CD4-positive, CD25-positive, alpha-beta regulatory T cell (primary cell): ENCODE results near the gene FARP1. TPM values are rescaled to one million over a fixed set of nuclear protein-coding genes. Genes with fewer than 3 reads are reported as not detected.

Experiments used
- ATAC-seq, 2 donors: fragments of 150-1000 bp; cut with Tn5 transposase; one replicate each; pipeline ENCODE4 v1.10.0; 2021; ENCODE audit warnings: low read depth in 2 of 2, moderate number of reproducible peaks in 2 of 2, moderate library complexity in 1 of 2
- DNase-seq, 3 donors: peaks; one replicate each; pipeline versions ENCODE4 v3.0.0 to v3.0.0-alpha.2; 2012 to 2022; ENCODE audit warnings: mixed read lengths in 1 of 3
- H3K27ac ChIP-seq: one replicate; pipeline ENCODE4 v1.7.0; 2013; ENCODE audit warnings: mild to moderate bottlenecking, low read length; ENCODE audit not compliant: insufficient read depth, poor library complexity, severe bottlenecking
- H3K27me3 ChIP-seq: one replicate; pipeline ENCODE4 v1.7.0; 2013; ENCODE audit warnings: low read length; ENCODE audit not compliant: control insufficient read depth, insufficient read depth
- H3K36me3 ChIP-seq: one replicate; pipeline ENCODE4 v1.7.0; 2013; ENCODE audit warnings: mild to moderate bottlenecking, low read length, moderate library complexity; ENCODE audit not compliant: control insufficient read depth, insufficient read depth
- H3K4me1 ChIP-seq: 2 replicates; pipeline ENCODE4 v1.7.0; 2013; ENCODE audit warnings: mild to moderate bottlenecking, low read length; ENCODE audit not compliant: insufficient read depth, control insufficient read depth, poor library complexity, severe bottlenecking
- H3K4me3 ChIP-seq: one replicate; pipeline ENCODE4 v1.7.0; 2013; ENCODE audit warnings: low read depth, mild to moderate bottlenecking, low read length, moderate library complexity
- H3K9me3 ChIP-seq, 2 experiments: 1 replicate in 1 of 2; 2 replicates in 1 of 2; pipeline ENCODE4 v1.7.0; 2013; ENCODE audit warnings: low read length in 2 of 2, mild to moderate bottlenecking in 1 of 2, moderate library complexity in 1 of 2; ENCODE audit not compliant: control insufficient read depth in 2 of 2
- H3K27ac Mint-ChIP-seq, 3 donors: one replicate each; pipeline ENCODE4 v1.8.0; 2020 to 2022; ENCODE audit warnings: mild to moderate bottlenecking in 3 of 3, mixed read lengths in 3 of 3, moderate library complexity in 2 of 3
- H3K27me3 Mint-ChIP-seq: one replicate; pipeline ENCODE4 v1.8.0; 2022; ENCODE audit warnings: mild to moderate bottlenecking, mixed read lengths
- H3K36me3 Mint-ChIP-seq: one replicate; pipeline ENCODE4 v1.8.0; 2020; ENCODE audit warnings: mixed read lengths
- H3K4me1 Mint-ChIP-seq, 4 donors: one replicate each; pipeline ENCODE4 v1.8.0; 2020 to 2022; ENCODE audit warnings: mixed read lengths in 4 of 4, mild to moderate bottlenecking in 1 of 4
- H3K4me3 Mint-ChIP-seq, 4 donors: one replicate each; pipeline ENCODE4 v1.8.0; 2020 to 2022; ENCODE audit warnings: mild to moderate bottlenecking in 4 of 4, mixed read lengths in 4 of 4, moderate library complexity in 3 of 4
- H3K9me3 Mint-ChIP-seq, 7 donors: one replicate each; pipeline ENCODE4 v1.8.0; 2020 to 2022; ENCODE audit warnings: mixed read lengths in 7 of 7, mild to moderate bottlenecking in 3 of 7, moderate library complexity in 2 of 7
- polyA plus RNA-seq, 4 donors: library from polyadenylated mRNA; unstranded; fragments of 300-500 nt; fragmentation: Illumina TruSeq; gene quantifications; one replicate each; pipeline ENCODE4 v1.2.3, GENCODE V29; 2021
- total RNA-seq: library from RNA; stranded (reverse); gene quantifications from one replicate; pipeline ENCODE4 v1.2.3, GENCODE V29; 2022

The FARP1 gene
- total and polyA plus RNA-seq, 5 donors from 2014 or later, result 0.25 to 0.79 (median 0.46) TPM

- Histone ChIP-seq H3K4me3 (no peak overlapping the region), H3K27ac (no peak overlapping the region), H3K4me1 (no peaks in the 10 kb centered on the region), H3K27me3 (no peaks in the 10 kb centered on the region), H3K9me3 (no peaks in the 10 kb centered on the region), H3K36me3 (no peaks in the 10 kb centered on the region)
- ATAC-seq (no peak), DNase-seq (no peak)
- Mint-ChIP-seq H3K9me3 (no peaks in the 10 kb centered on the region), H3K27ac (no peak overlapping the region), H3K4me3 (no peak overlapping the region), H3K4me1 (no peaks in the 10 kb centered on the region), H3K36me3 (no peaks in the 10 kb centered on the region), H3K27me3 (peaks cover 4% of the 10 kb centered on the region)
Measured at GRCh38 chr13:98236197-98236596, 93.3 kb downstream of the FARP1 start.

GRCh38 chr13:98237331-98237730, 94.4 kb downstream of the FARP1 start:
- H3K4me3 Mint-ChIP-seq, result no peak overlapping the region
- no peak overlapping the region for H3K27ac ChIP-seq
- no peak overlapping the region for H3K4me3 ChIP-seq
- no peaks in the 10 kb centered on the region for H3K4me1 ChIP-seq
- H3K9me3 ChIP-seq, result no peaks in the 10 kb centered on the region
- H3K27me3 Mint-ChIP-seq, result peaks cover 4% of the 10 kb centered on the region
- no peaks in the 10 kb centered on the region for H3K9me3 Mint-ChIP-seq
- no peak for ATAC-seq
- no peaks in the 10 kb centered on the region for H3K4me1 Mint-ChIP-seq
- no peaks in the 10 kb centered on the region for H3K27me3 ChIP-seq
- no peaks in the 10 kb centered on the region for H3K36me3 Mint-ChIP-seq
- DNase-seq, result no peak
- no peak overlapping the region for H3K27ac Mint-ChIP-seq
- no peaks in the 10 kb centered on the region for H3K36me3 ChIP-seq

- peaks cover 4% of the 10 kb centered on the region for H3K27me3 Mint-ChIP-seq
- ATAC-seq (no peak), DNase-seq (no peak)
- no peaks in the 10 kb centered on the region for H3K36me3 Mint-ChIP-seq
- Histone ChIP-seq H3K27ac (no peak overlapping the region), H3K4me1 (no peaks in the 10 kb centered on the region), H3K36me3 (no peaks in the 10 kb centered on the region), H3K27me3 (no peaks in the 10 kb centered on the region), H3K4me3 (no peak overlapping the region), H3K9me3 (no peaks in the 10 kb centered on the region)
- peak overlapping the region in 1 of 3 donors; percentile 47 for H3K27ac Mint-ChIP-seq
- H3K4me3 Mint-ChIP-seq, result no peak overlapping the region
- H3K9me3 Mint-ChIP-seq, result no peaks in the 10 kb centered on the region
- H3K4me1 Mint-ChIP-seq, result no peaks in the 10 kb centered on the region
Measured at GRCh38 chr13:98239162-98240076, 96.5 kb downstream of the FARP1 start.

- ATAC-seq, result no peak
- Histone ChIP-seq H3K9me3 (no peaks in the 10 kb centered on the region), H3K36me3 (no peaks in the 10 kb centered on the region), H3K27me3 (no peaks in the 10 kb centered on the region), H3K4me3 (no peak overlapping the region), H3K4me1 (no peaks in the 10 kb centered on the region), H3K27ac (no peak overlapping the region)
- Mint-ChIP-seq H3K27ac (no peak overlapping the region), H3K36me3 (no peaks in the 10 kb centered on the region), H3K4me3 (no peak overlapping the region), H3K4me1 (no peaks in the 10 kb centered on the region), H3K9me3 (no peaks in the 10 kb centered on the region), H3K27me3 (peaks cover 2% of the 10 kb centered on the region)
- no peak for DNase-seq
Measured at GRCh38 chr13:98240135-98240534, 97.2 kb downstream of the FARP1 start.

- no peaks in the 10 kb centered on the region for H3K4me1 ChIP-seq
- Mint-ChIP-seq H3K4me3 (no peak overlapping the region), H3K27ac (no peak overlapping the region), H3K36me3 (no peaks in the 10 kb centered on the region), H3K9me3 (no peaks in the 10 kb centered on the region), H3K27me3 (no peaks in the 10 kb centered on the region), H3K4me1 (no peaks in the 10 kb centered on the region)
- DNase-seq (no peak), ATAC-seq (no peak)
- no peak overlapping the region for H3K4me3 ChIP-seq
- no peaks in the 10 kb centered on the region for H3K27me3 ChIP-seq
- H3K36me3 ChIP-seq, result no peaks in the 10 kb centered on the region
- H3K9me3 ChIP-seq, result no peaks in the 10 kb centered on the region
- H3K27ac ChIP-seq, result no peak overlapping the region
Measured at GRCh38 chr13:98240974-98241373, 98.1 kb downstream of the FARP1 start.

- no peak overlapping the region for H3K4me3 ChIP-seq
- no peak overlapping the region for H3K27ac ChIP-seq
- Mint-ChIP-seq H3K4me3 (no peak overlapping the region), H3K27ac (no peak overlapping the region), H3K4me1 (no peaks in the 10 kb centered on the region), H3K27me3 (no peaks in the 10 kb centered on the region), H3K36me3 (no peaks in the 10 kb centered on the region), H3K9me3 (no peaks in the 10 kb centered on the region)
- no peaks in the 10 kb centered on the region for H3K27me3 ChIP-seq
- DNase-seq, result no peak
- H3K36me3 ChIP-seq, result no peaks in the 10 kb centered on the region
- H3K9me3 ChIP-seq, result no peaks in the 10 kb centered on the region
- no peak for ATAC-seq
- H3K4me1 ChIP-seq, result no peaks in the 10 kb centered on the region
Measured at GRCh38 chr13:98241976-98242375, 99.1 kb downstream of the FARP1 start.

- Histone ChIP-seq H3K27ac (no peak overlapping the region), H3K27me3 (no peaks in the 10 kb centered on the region), H3K4me1 (no peaks in the 10 kb centered on the region), H3K4me3 (no peak overlapping the region), H3K9me3 (no peaks in the 10 kb centered on the region), H3K36me3 (no peaks in the 10 kb centered on the region)
- Mint-ChIP-seq H3K9me3 (peaks cover 0 to 2% (median 0%) of the 10 kb centered on the region in 7 donors), H3K4me1 (no peaks in the 10 kb centered on the region), H3K4me3 (no peak overlapping the region), H3K27ac (no peak overlapping the region), H3K36me3 (no peaks in the 10 kb centered on the region), H3K27me3 (no peaks in the 10 kb centered on the region)
- ATAC-seq (no peak), DNase-seq (no peak)
Measured at GRCh38 chr13:98242403-98242802, 99.5 kb downstream of the FARP1 start.

- no peaks in the 10 kb centered on the region for H3K9me3 ChIP-seq
- DNase-seq, result no peak
- H3K27ac ChIP-seq, result no peak overlapping the region
- no peaks in the 10 kb centered on the region for H3K27me3 Mint-ChIP-seq
- no peaks in the 10 kb centered on the region for H3K36me3 Mint-ChIP-seq
- H3K9me3 Mint-ChIP-seq, result peaks cover 0 to 2% (median 0%) of the 10 kb centered on the region in 7 donors
- H3K27ac Mint-ChIP-seq, result no peak overlapping the region
- H3K4me1 Mint-ChIP-seq, result no peaks in the 10 kb centered on the region
- H3K4me1 ChIP-seq, result no peaks in the 10 kb centered on the region
- no peak overlapping the region for H3K4me3 Mint-ChIP-seq
- H3K36me3 ChIP-seq, result no peaks in the 10 kb centered on the region
- H3K4me3 ChIP-seq, result no peak overlapping the region
- H3K27me3 ChIP-seq, result no peaks in the 10 kb centered on the region
- ATAC-seq, result no peak
Measured at GRCh38 chr13:98243929-98244272, 101.0 kb downstream of the FARP1 start.
